ENCODE measurements around the gene ZC3H4. TPM values are rescaled to one million over a fixed set of nuclear protein-coding genes. Genes with fewer than 3 reads are reported as not detected.

ZC3H4 gene
- total RNA-seq, 2 experiments from 2014 or later, result 68.5 to 70.2 TPM

DNA sequence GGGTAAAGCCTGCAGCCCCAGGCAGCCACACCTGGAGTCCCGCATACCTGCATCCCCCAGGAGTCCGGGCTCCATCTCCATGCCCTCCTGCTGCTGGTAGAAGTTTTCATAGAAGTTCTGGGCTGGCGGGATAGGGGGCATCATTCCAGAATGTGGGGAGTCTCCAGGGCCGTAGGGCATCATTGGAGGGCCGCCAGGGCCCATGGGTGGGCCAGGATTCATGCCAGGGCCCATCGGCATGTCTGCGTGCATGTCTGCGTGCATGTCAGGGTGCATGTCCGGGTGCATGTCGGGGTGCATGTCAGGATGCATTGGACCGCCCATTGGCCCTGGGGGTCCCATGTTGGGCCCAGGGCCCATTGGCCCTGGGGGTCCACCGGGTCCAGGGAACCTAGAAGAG lies 41.8 kb downstream of the ZC3H4 start:
- no peaks in the 10 kb centered on the region for H3K27me3 Mint-ChIP-seq
- intact Hi-C loops (cut with micrococcal nuclease), result no loop called here
- H3K27ac Mint-ChIP-seq, result no peak overlapping the region
- ChIA-PET POLR2A (interaction anchor here (1.1 kb wide), 1 partner anchor 14 kb away, joined by 3 read pairs; no protein-coding TSS in a partner anchor), CTCF (no interaction called here)
- ATAC-seq, result no peak
- H3K4me3 Mint-ChIP-seq, result no peak overlapping the region
- no peak for DNase-seq
- peaks cover 53% of the 10 kb centered on the region for H3K36me3 Mint-ChIP-seq (ENCODE audit: low read depth)
- no peaks in the 10 kb centered on the region for H3K9me3 Mint-ChIP-seq
- TF ChIP-seq, protein P1, sequence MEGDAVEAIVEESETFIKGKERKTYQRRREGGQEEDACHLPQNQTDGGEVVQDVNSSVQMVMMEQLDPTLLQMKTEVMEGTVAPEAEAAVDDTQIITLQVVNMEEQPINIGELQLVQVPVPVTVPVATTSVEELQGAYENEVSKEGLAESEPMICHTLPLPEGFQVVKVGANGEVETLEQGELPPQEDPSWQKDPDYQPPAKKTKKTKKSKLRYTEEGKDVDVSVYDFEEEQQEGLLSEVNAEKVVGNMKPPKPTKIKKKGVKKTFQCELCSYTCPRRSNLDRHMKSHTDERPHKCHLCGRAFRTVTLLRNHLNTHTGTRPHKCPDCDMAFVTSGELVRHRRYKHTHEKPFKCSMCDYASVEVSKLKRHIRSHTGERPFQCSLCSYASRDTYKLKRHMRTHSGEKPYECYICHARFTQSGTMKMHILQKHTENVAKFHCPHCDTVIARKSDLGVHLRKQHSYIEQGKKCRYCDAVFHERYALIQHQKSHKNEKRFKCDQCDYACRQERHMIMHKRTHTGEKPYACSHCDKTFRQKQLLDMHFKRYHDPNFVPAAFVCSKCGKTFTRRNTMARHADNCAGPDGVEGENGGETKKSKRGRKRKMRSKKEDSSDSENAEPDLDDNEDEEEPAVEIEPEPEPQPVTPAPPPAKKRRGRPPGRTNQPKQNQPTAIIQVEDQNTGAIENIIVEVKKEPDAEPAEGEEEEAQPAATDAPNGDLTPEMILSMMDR (IDR thresholded peaks at IDR 0.05), result no peak
- peaks cover 4% of the 10 kb centered on the region for H3K4me1 Mint-ChIP-seq (ENCODE audit: low read depth)

DNA sequence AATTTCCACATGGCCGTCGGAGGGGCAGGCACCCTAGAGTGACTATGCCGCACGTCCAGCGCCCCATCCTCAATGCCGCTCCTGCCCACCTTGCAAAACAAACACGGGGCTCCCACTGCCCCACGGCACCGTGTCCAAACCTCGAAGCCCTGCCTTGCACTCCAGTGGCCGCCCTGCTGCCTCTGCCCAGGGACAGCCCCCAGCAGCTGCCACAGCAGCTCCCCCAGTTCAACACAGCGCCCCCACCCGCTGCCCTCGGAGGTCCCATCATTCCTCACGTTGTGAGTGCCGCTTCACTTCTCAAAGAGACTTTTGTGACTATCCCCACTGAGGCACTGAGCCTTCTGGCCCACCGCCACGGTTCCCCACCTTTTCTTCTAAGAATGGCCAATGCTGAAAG lies 42.8 kb downstream of the ZC3H4 start:
- POLR2A ChIA-PET, result interaction anchor here (0.6 to 1.5 kb wide), 3 partner anchors 10 to 43 kb away, joined by 3 to 4 read pairs (median 3); partner anchors contain the start of gene ZC3H4
- no peak overlapping the region for H3K4me3 Mint-ChIP-seq
- CTCF ChIA-PET, result no interaction called here
- H3K4me1 Mint-ChIP-seq (ENCODE audit: low read depth), result peaks cover 4% of the 10 kb centered on the region
- no peaks in the 10 kb centered on the region for H3K27me3 Mint-ChIP-seq
- no peak overlapping the region for H3K27ac Mint-ChIP-seq
- intact Hi-C loops (cut with micrococcal nuclease), result no loop called here
- peaks cover 47% of the 10 kb centered on the region for H3K36me3 Mint-ChIP-seq (ENCODE audit: low read depth)
- no peaks in the 10 kb centered on the region for H3K9me3 Mint-ChIP-seq
- DNase-seq (no peak), ATAC-seq (no peak)
- TF ChIP-seq, protein P1 (IDR thresholded peaks at IDR 0.05), result no peak

DNA sequence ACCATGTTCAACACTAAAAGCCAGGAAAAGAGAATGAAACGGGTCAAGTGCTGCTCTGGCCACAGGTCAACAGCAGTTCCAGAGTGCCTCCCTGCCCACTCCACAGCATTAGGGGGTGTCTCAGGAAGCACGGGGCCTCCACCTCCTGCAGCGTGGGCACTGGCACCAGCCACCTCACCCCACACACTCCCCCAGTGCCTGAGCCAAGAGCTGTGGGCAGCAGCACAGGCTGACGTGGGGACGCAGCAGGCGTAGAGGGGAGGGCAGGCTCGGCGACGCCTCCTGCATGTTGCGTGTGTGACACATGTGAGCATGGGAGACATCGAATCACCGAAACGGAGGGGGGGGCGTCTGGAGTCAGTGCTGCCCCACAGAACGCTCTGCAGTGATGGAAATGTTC lies 43.8 kb downstream of the ZC3H4 start:
- POLR2A ChIA-PET, result interaction anchor here (1.2 to 1.5 kb wide), 2 partner anchors 42 to 44 kb away, joined by 3 to 4 read pairs; partner anchors contain the start of gene ZC3H4
- no peak overlapping the region for H3K4me3 Mint-ChIP-seq
- H3K9me3 Mint-ChIP-seq, result no peaks in the 10 kb centered on the region
- CTCF ChIA-PET, result interaction anchor here (0.9 kb wide), 1 partner anchor 56 kb away, joined by 3 read pairs; no protein-coding TSS in a partner anchor
- intact Hi-C loops (cut with micrococcal nuclease), result no loop called here
- H3K27ac Mint-ChIP-seq, result no peak overlapping the region
- TF ChIP-seq, protein P1 (IDR thresholded peaks at IDR 0.05), result no peak
- peaks cover 39% of the 10 kb centered on the region for H3K36me3 Mint-ChIP-seq (ENCODE audit: low read depth)
- no peaks in the 10 kb centered on the region for H3K27me3 Mint-ChIP-seq
- H3K4me1 Mint-ChIP-seq (ENCODE audit: low read depth), result no peaks in the 10 kb centered on the region
- ATAC-seq (no peak), DNase-seq (no peak)

DNA sequence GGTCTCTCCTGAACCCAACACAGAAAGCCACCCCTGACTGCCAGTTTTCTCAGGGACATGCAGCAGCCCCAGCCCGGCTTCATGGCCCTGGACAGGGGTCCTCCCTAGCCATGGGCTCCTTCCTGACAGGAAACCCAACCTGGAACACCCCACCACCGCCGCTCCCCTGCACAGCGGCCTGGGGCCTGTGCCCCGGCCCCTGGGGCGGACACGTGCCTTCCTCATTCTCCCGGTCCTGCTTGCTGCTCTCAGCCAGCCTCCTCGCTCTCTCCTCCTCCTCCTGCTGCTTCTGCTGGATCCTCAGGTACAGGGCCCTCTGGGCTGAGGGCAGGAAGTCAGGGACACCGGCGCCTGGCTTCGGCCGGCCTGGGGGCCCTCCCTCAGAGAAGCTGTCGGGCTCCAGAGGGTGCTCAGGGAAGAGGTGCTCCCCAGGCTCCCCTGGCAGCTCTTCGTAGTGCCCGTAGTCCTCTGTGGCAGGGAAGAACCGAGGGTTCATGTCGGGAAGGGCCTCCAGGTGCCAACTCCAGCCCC lies 44.6 kb downstream of the ZC3H4 start:
- Mint-ChIP-seq H3K27me3 (no peaks in the 10 kb centered on the region), H3K36me3 (ENCODE audit: low read depth) (peaks cover 40% of the 10 kb centered on the region), H3K9me3 (no peaks in the 10 kb centered on the region), H3K27ac (no peak overlapping the region), H3K4me3 (no peak overlapping the region), H3K4me1 (ENCODE audit: low read depth) (no peaks in the 10 kb centered on the region)
- POLR2A ChIA-PET, result interaction anchor here (1.0 kb wide), 1 partner anchor 21 kb away, joined by 3 read pairs; no protein-coding TSS in a partner anchor
- TF ChIP-seq, protein P1 (IDR thresholded peaks at IDR 0.05), result no peak
- ATAC-seq (no peak), DNase-seq (no peak)
- intact Hi-C loops (cut with micrococcal nuclease), result no loop called here
- CTCF ChIA-PET, result interaction anchor here (1.6 kb wide), 1 partner anchor 12 kb away, joined by 4 read pairs; no protein-coding TSS in a partner anchor

DNA sequence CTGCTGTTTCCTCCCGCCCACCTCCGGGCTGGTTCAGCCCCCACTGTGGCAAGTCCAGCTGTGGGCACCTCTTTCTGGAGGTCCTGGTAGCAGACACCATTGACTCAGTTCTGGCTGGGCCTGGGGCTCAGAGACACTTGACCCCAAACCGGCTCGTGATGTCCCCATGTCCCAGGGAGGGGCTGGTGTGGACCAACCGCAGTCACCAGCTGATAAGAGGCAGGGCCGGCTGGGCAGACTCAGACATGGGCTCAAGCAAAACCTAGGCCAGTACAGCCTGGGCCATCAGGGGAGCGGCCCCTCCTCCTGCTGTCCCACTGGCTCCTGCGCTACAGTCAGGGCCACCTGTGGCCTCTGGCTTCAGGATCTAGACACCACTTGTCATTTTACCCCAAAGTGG lies 45.3 kb downstream of the ZC3H4 start:
- intact Hi-C loops (cut with micrococcal nuclease), result no loop called here
- ChIA-PET CTCF (interaction anchor here (1.2 to 1.6 kb wide), 2 partner anchors 13 to 57 kb away, joined by 3 to 4 read pairs; no protein-coding TSS in a partner anchor), POLR2A (interaction anchor here (1.0 to 1.1 kb wide), 2 partner anchors 21 to 22 kb away, joined by 3 read pairs; no protein-coding TSS in a partner anchor)
- Mint-ChIP-seq H3K27me3 (no peaks in the 10 kb centered on the region), H3K4me1 (ENCODE audit: low read depth) (no peaks in the 10 kb centered on the region), H3K9me3 (no peaks in the 10 kb centered on the region), H3K27ac (no peak overlapping the region), H3K4me3 (no peak overlapping the region), H3K36me3 (ENCODE audit: low read depth) (peaks cover 35% of the 10 kb centered on the region)
- ATAC-seq (no peak), DNase-seq (no peak)
- TF ChIP-seq, protein P1 (IDR thresholded peaks at IDR 0.05), result no peak
